Stimulated activated CD4-positive, alpha-beta T cell treated with anti-CD3 and anti-CD28 coated beads, Interleukin-1b, Interleukin-23, amount 100 ng/mL, for 4 hours (primary cell): ENCODE measurements around the gene ZNF248.

Experiments
- DNase-seq, 2 donors: peaks; one replicate each; pipeline ENCODE4 v3.0.0-alpha.2; 2020; ENCODE audit warnings: low read depth in 2 of 2

ZNF248 gene

DNA sequence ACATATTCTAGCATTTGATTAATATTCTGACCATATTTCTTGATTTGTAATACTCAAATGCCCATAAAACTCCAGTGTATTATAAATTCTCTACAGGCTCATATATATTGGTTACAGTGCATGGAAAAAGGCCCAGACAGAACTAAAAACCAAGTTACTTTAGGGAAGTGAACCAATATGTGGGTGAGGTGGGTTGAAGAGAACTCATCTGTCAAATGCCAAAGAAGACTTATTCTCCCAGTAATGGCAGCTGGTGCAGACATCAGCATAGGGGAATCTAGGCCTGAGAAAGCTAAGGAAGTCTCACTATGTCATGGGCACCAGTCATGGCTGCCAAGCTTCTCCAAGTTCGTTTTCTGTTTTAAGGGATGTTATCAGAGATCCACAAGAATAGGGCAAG lies 30.6 kb downstream of the ZNF248 start:
- DNase-seq = no peak

GRCh38 chr10:37821237-37821636 lies 36.2 kb downstream of the ZNF248 start:
- DNase-seq = no peak

DNA sequence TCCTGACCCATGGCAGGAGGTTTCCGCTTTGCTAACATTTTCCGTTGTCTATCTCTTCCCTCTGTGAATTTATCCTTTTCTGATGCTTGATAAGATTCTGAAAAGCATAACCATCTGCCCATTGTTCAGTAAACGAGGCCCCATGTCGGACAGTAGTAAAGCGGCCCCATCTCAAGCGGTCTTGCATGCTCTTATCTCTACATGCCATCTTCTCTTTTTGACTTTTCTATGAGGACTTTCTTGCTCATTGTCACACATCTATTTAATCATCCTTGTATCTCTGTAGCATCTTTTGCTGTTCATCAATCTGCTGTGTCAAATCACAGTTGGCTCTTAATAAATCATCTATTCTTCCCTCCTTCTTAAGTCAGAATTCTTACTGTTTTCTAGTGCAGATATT lies 37.6 kb downstream of the ZNF248 start:
- DNase-seq = no peak

DNA sequence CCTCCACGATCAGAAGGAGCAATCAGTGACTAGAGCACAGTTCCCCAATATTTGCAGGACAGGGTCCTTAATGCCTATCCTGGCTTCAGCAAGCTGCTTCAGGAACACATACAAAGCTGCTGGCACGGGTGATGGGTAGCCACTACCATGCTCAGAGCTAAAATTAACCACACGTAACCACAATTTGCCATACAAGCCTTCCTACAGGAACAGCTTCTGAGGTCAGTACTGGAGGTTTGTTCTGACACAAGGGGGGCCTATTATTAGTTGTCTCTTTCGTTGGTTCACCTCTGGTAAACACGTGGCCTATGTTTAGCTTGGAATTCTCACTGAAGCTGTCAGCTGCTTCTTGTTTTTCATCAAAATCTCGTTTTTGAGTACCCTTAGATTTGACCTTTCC lies 41.1 kb downstream of the ZNF248 start:
- DNase-seq = no peak

DNA sequence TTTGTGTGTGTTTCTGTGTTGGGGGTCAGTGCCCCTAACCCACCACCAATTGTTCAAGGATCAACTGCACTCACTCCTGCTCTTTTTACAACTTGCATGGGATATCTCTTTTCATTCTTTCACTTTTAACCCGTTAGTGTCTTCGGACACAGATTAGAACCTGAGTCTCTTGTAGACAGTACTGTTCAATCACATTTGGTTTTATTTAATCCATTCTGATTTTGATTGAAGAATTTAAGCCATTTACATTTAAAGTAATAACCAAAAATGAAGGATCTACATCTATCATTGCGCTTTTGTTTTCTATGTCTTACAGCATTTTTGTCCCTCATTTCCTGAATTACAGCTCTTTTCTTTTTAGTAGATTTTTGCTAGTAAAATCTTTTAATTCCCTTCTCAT lies 43.6 kb downstream of the ZNF248 start:
- no peak for DNase-seq

- no peak for DNase-seq
Observed at GRCh38 chr10:37812290-37812689, 45.1 kb downstream of the ZNF248 start.

GRCh38 chr10:37803269-37803668 lies 54.1 kb downstream of the ZNF248 start:
- DNase-seq = no peak

DNA sequence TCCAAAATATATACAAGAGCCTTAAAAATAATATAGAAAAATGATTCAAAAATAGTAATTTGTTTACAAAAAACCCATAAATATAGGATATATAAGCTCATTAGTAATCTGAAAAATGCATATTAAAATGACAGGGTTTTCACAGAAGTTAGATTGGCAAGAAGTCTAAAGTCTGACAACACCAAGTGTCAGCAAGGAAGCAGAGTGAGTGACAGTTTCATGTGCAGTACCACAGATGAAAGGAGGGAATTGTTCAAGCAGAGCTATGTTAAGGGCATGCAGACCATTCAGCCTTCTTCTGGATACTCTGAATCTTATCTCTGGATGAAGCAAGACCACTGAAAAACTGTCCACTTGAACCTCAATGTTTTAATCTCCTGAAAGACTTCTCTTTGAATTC lies 55.9 kb downstream of the ZNF248 start:
- no peak for DNase-seq

DNA sequence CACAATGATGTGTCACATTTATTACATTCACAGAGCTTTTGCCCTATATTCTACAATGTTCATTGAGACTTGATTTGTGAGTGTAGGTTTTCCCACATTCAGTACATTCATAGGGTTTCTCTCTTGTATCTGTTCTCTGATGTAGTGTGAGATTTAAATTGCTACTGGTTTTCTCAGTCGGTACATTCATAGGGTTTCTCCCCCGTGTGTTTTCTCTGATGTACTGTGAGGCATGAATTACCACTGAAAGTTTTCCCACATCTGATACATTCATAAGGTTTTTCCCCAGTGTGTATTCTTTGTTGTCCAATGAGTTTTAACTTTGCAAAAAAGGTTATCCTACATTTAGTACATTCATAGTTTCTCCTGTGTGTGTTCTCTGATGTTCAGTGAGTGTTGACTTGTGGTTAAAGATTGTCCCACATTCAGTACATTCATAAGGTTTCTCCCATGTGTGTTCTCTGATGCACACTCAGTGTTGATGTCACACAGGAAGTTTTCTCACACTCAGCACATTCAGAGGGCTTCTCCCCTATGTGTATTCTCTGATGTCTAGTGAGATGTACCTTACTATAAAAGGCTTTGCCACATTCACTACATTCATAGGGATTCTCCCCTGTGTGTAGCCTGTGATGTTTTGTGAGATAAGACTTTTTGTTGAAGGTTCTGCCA lies 63.0 kb downstream of the ZNF248 start:
- DNase-seq = no peak

- DNase-seq = no peak
Observed at GRCh38 chr10:37789590-37789989, 67.8 kb downstream of the ZNF248 start.

GRCh38 chr10:37784678-37785077 lies 72.7 kb downstream of the ZNF248 start:
- no peak for DNase-seq

- DNase-seq = no peak
Observed at GRCh38 chr10:37780536-37780935, 76.9 kb downstream of the ZNF248 start.

GRCh38 chr10:37777056-37777455 lies 80.4 kb downstream of the ZNF248 start:
- no peak for DNase-seq

GRCh38 chr10:37775612-37776011 lies 81.8 kb downstream of the ZNF248 start:
- DNase-seq = no peak

DNA sequence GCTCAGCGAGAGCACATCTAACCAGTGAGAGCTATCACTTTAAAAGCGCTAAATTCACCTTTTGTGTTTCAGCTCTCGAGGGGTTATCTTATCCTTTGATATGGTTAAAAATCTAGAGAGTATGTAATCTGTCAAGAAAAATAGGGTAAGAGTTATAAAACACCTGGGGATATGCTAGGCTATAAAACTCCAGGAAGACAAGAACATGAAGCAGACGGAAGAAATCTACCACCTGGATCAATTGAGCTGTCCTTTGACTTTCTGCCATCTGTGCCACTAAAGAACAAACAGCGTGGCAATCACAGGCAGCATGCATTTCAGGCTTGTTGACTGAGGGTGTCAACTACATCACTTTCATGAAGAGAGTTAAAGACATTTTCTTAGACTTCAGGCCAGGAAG lies 83.1 kb downstream of the ZNF248 start:
- no peak for DNase-seq

DNA sequence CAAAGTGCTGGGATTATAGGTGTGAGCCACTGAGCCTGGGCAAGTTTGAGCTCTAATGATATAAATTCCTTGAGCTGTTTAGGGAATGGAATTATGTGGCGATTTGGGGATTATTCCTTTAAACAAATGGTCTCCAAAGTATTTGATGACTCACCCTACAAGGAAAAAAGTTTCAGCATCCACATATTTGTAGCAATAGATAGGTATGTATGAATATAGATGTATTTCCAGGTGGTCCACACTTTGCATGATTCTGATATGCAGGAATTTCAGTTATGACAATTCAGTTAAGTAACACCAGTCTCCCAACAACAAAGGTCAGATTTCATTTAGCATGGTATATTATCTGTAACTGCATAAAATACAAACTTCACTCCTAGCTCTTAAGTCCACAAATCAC lies 92.2 kb downstream of the ZNF248 start:
- DNase-seq = no peak

DNA sequence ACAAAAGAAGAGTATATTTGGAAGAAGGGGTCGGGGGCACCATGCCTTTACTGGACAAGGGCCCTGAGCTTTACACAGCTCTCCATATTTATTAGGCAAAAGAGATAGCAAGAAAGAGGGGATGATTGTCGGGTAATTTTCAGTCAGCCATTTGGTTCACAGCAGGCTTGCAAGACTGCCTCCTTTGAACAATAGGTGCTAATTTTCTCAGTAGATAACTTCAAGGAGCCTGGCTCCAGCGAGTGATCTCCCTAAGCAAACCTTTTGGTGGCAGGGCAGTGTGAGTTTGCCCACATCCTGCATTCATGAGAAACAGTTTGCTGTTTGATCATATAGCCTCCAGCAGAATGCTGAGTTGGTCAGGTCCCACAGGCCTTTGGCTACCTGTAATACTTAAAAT lies 94.3 kb downstream of the ZNF248 start:
- no peak for DNase-seq

- DNase-seq = no peak
Observed at GRCh38 chr10:37762287-37762686, 95.1 kb downstream of the ZNF248 start.

GRCh38 chr10:37760817-37761216 lies 96.6 kb downstream of the ZNF248 start:
- no peak for DNase-seq

DNA sequence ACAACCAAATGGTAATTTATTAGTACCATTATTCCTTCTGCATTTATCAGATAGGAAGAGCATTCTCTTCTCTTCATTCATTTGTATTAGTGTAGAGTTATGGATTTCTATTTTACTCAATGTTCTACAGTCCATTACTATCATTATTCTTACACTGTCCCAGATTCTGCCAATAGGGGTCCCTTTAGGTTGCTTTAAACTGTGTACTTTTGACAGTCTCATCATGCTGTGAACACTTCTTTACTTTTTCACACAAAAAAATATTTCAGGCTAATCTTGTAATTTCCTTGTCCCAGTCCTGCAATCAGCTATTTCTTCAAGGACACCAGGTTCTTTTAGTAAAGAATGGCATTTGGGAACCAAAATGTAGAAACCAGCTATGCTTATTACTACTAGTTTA lies 99.3 kb downstream of the ZNF248 start:
- DNase-seq = no peak

DNA sequence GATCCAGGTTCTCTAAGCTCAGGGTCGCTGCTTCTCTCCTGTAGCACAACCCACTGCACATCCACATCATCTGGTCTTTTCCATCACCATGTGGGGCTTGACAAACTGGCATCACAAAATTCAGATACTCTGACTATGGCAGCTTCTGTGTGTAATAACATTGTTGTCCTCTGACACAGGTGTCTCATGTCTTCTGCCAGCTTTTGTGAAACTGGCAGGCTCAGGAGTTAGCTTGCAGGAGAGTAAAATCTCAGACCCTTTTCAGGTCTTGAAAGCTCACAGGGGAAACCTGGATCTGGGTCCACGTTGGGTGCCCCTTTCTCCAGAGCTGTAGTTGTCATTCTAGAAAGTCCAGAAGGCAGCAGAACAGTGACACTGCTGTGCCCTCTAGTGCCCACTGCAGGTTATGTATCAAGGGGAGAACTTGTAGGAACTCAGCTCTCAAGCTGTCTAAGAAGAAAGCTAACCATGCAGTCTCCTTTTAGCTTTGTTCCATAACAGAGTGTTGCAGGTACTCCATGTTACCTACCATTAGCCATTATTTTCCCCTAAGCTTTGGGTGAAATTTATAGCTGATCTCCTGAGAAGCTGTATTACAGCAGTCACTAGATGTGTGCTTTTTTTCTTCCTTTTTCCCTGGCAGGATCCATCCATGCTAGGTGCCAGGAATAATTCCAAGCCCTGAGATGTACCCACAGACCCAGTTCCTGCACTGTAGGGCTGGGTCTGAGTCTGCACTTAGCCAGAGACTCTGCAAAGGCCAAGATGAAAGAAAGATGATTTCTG lies 102.7 kb downstream of the ZNF248 start:
- no peak for DNase-seq

DNA sequence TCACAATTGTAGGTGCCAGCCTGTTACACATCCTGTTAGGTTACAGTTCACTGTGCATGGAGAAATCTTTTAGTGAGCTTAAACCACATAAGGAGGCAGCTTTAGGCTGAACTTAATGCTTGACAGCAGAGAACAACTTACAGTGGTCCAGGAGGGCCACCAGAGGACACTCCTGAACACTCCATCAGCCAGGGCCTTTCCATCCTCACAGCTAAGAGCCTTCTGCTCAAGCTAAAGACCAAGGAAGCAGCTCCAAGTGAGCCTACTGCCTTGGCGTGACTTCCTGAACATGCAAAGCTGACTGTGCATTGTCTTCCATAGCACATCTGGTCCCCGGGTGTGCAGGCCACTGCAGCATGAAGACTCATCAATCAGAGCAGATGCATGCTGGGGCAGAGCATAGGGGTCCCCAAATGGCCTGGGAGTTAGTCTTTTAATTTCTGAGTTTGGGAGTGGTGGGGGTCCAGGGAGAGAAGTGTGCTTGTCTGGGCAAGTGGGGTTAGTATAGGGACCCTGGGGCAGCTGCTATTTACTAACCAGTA lies 105.0 kb downstream of the ZNF248 start:
- DNase-seq = no peak

GRCh38 chr10:37748170-37748569 lies 109.2 kb downstream of the ZNF248 start:
- DNase-seq = no peak
